ENCODE results near the gene USP24. TPM values are rescaled to one million over a fixed set of nuclear protein-coding genes. Genes with fewer than 3 reads are reported as not detected.
"Not testable (repeated sequence)": the region's sequence is repeated elsewhere in the genome, so short reads cannot be mapped to it uniquely, and the experiment has no call there.

Gene USP24
- polyA plus RNA-seq, 6 donors from 2014 or later = 4.6 to 15.2 (median 8.5) TPM

DNA sequence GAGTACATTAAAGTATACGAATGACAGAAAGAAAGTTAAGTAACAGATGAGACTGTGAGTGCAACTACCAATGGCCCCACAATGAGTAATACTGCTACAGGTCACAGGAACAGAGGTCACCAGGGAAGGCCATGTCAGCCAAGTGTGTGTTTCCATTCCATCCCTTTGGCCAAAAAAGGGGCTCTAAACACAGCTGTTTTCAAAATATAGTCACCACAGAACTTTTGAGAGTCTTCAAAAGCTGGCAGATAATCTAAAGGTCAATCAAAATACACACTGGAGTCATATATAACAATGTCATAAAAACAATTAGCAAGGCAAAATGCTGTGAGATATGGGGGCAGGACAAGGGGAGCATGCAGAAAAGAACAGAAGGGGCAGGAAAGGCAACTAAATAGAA lies 10.2 kb downstream of the USP24 start:
- Mint-ChIP-seq H3K4me1 (peaks cover 43 to 79% (median 47%) of the 10 kb centered on the region in 3 donors), H3K4me3 (peak overlapping the region in 2 of 8 donors; percentile 11 to 16)

DNA sequence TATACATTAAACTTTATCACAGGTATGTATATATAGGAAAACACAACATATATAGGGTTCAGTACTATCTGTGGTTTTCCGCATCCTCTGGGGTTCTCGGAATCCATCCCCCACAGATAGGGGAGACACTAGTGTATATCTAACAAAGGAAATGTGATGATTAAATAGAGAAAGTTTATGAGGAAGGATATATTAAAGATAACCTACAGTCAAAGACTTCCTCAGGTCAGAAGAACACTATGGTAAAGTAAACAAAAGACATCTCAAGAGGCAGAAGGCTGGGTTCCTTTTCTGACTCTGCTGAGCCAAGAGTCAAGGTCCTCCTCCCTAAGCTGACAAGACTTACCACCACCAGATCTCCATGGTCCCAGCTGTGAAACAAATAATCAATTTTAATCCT lies 12.1 kb downstream of the USP24 start:
- DNase-seq = no peak
- ATAC-seq (ENCODE audit: low read depth in 2 of 2) = no peak
- no peaks in the 10 kb centered on the region for H3K27me3 Mint-ChIP-seq
- H3K9me3 Mint-ChIP-seq = peaks cover 0 to 3% (median 0%) of the 10 kb centered on the region in 7 donors
- H3K36me3 Mint-ChIP-seq = peaks cover 16 to 17% of the 10 kb centered on the region in 2 donors
- H3K4me3 Mint-ChIP-seq = peak overlapping the region in 1 of 8 donors; percentile 17
- H3K27ac Mint-ChIP-seq = peak overlapping the region in 4 of 6 donors; percentile 20 to 70 (median 38)
- H3K4me1 Mint-ChIP-seq = peaks cover 39 to 73% (median 45%) of the 10 kb centered on the region in 3 donors

More for the DNA sequence above, 10.2 kb downstream of the USP24 start:
- Mint-ChIP-seq H3K36me3 (peaks cover 9 to 10% of the 10 kb centered on the region in 2 donors), H3K27ac (peak overlapping the region in 3 of 6 donors; percentile 10 to 38 (median 30)), H3K27me3 (no peaks in the 10 kb centered on the region), H3K9me3 (no peaks in the 10 kb centered on the region)
- no peak for ATAC-seq (ENCODE audit: low read depth in 2 of 2)
- DNase-seq = no peak

DNA sequence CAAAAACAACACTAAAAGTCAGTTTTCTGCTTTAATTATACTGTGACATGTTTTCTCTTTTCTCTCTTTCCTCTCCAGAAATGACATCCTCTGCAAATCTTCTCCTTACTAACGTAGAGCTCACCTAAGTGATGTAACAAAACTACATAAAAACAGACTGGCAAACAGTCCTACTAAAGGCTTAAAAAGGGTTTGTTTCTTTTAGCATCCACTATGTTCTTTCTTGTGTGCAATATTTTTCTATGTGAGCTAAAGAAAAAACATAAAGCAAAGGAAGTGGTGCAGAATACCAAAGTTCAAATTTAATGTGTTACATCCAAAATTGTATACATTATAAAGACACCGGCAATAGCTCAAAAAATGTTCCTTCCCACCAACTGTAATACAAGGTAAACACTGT lies 14.5 kb downstream of the USP24 start:
- no peaks in the 10 kb centered on the region for H3K27me3 Mint-ChIP-seq
- H3K9me3 Mint-ChIP-seq = peaks cover 0 to 3% (median 0%) of the 10 kb centered on the region in 7 donors
- DNase-seq = no peak
- ATAC-seq (ENCODE audit: low read depth in 2 of 2) = no peak
- H3K27ac Mint-ChIP-seq = peak overlapping the region in 2 of 6 donors; percentile 29 to 58
- no peak overlapping the region for H3K4me3 Mint-ChIP-seq
- H3K4me1 Mint-ChIP-seq = peaks cover 55 to 78% (median 56%) of the 10 kb centered on the region in 3 donors
- H3K36me3 Mint-ChIP-seq = peaks cover 8 to 11% of the 10 kb centered on the region in 2 donors

DNA sequence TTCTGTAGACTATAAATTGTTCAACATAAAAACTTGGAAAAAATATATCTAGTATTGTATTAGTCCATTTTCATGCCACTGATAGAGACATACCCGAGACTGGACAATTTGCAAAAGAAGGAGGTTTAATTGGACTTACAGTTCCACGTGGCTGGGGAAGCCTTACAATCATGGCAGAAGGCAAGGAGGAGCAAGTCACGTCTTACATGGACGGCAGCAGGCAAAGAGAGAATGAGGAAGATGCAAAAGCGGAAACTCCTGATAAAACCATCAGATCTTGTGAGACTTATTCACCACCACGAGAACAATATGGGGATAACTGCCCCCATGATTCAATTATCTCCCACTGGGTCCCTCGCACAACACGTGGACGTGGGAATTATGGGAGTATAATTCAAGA lies 15.4 kb downstream of the USP24 start:
- H3K27me3 Mint-ChIP-seq; ATAC-seq (ENCODE audit: low read depth in 2 of 2); DNase-seq; H3K9me3 Mint-ChIP-seq: not testable (repeated sequence)
- Mint-ChIP-seq H3K4me3 (peak overlapping the region in 1 of 8 donors; percentile 25), H3K36me3 (peaks cover 8 to 11% of the 10 kb centered on the region in 2 donors), H3K27ac (peak overlapping the region in 4 of 6 donors; percentile 61 to 90 (median 66)), H3K4me1 (peaks cover 59 to 82% (median 61%) of the 10 kb centered on the region in 3 donors)

DNA sequence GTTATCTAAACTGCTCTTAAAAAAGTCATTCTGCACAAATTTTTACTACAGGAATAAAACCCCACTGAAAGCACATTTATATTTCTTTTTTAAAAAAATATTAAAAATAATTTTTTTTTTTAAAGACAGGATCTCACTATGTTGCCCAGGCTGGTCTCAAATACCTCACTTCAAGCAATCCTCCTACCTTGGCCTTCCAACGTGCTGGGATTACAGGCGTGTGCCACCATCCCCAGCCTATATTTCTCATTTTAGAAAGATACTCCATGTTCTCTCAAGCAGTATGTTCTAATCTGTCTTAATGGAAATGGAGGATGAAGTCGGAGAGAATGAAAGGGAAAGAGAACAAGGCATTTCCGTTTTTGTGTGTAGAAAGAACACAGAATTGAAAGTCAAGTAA lies 17.1 kb downstream of the USP24 start:
- Mint-ChIP-seq H3K27me3 (no peaks in the 10 kb centered on the region), H3K27ac (peak overlapping the region in 3 of 6 donors; percentile 71 to 84 (median 81)), H3K4me1 (peaks cover 65 to 82% (median 66%) of the 10 kb centered on the region in 3 donors), H3K36me3 (peaks cover 8 to 11% of the 10 kb centered on the region in 2 donors), H3K9me3 (peaks cover 0 to 3% (median 0%) of the 10 kb centered on the region in 7 donors), H3K4me3 (no peak overlapping the region)
- no peak for DNase-seq
- ATAC-seq (ENCODE audit: low read depth in 2 of 2) = no peak

DNA sequence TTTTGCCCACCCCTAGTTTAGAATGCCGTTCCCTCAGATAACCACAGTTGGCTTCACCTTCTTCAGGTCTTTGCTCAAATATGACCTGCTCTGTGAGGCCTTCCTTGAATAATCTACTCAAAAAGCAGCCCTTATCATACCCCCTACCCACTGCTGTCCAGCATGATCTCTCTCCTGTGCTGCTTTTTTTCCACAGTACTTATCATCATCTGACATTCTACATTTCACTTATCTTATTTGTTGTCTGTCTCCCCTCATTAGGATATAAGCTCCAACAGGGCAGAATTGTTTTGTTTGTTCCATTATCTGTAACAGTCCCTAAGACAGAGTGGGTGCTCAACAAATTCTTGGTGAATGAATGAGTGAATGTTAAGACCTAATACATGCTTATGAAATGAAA lies 18.1 kb downstream of the USP24 start:
- Mint-ChIP-seq H3K4me1 (peaks cover 63 to 74% (median 63%) of the 10 kb centered on the region in 3 donors), H3K27me3 (no peaks in the 10 kb centered on the region), H3K36me3 (peaks cover 7 to 8% of the 10 kb centered on the region in 2 donors), H3K9me3 (peaks cover 0 to 3% (median 0%) of the 10 kb centered on the region in 7 donors), H3K27ac (peak overlapping the region in 5 of 6 donors; percentile 37 to 84 (median 78)), H3K4me3 (no peak overlapping the region)
- DNase-seq (no peak), ATAC-seq (ENCODE audit: low read depth in 2 of 2) (no peak)

- H3K27me3 Mint-ChIP-seq = no peaks in the 10 kb centered on the region
- H3K36me3 Mint-ChIP-seq = peaks cover 7 to 8% of the 10 kb centered on the region in 2 donors
- H3K4me1 Mint-ChIP-seq = peaks cover 63 to 73% (median 63%) of the 10 kb centered on the region in 3 donors
- no peak for ATAC-seq (ENCODE audit: low read depth in 2 of 2)
- peaks cover 0 to 3% (median 0%) of the 10 kb centered on the region in 7 donors for H3K9me3 Mint-ChIP-seq
- peak overlapping the region in 1 of 8 donors; percentile 36 for H3K4me3 Mint-ChIP-seq
- no peak for DNase-seq
- H3K27ac Mint-ChIP-seq = peak overlapping the region; percentile 8 to 91 (median 80)
Observed at GRCh38 chr1:55196433-55197035, 18.6 kb downstream of the USP24 start.

- Mint-ChIP-seq H3K36me3 (peaks cover 7 to 8% of the 10 kb centered on the region in 2 donors), H3K4me1 (peaks cover 57 to 70% (median 65%) of the 10 kb centered on the region in 3 donors), H3K27me3 (no peaks in the 10 kb centered on the region), H3K9me3 (peaks cover 0 to 3% (median 0%) of the 10 kb centered on the region in 7 donors), H3K4me3 (peak overlapping the region in 2 of 8 donors; percentile 20 to 31), H3K27ac (peak overlapping the region; percentile 23 to 91 (median 73))
- ATAC-seq (ENCODE audit: low read depth in 2 of 2) = peak in 1 of 2 donors; percentile 46
- DNase-seq = no peak
Observed at GRCh38 chr1:55195521-55196233, 19.5 kb downstream of the USP24 start.

DNA sequence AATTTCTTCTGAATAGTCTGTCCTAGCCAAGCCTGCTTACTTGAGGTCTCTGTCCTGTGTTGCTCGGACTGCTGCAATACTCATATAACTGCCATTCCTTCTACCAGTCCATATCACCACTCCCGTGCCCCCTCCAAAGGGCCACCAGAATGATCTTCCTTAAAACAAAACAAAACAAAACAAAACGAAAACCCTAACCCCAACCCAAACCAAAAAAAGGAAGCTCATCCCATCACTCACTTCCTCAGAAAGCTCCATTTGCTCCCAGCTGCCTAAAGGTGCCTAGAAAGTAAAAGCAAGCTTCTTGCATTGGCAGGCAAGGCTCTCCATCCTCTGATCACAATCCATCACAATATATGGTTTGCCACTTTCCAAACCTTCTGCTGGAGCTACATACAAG lies 20.3 kb downstream of the USP24 start:
- Mint-ChIP-seq H3K27ac (peak overlapping the region; percentile 5 to 90 (median 69)), H3K36me3 (peaks cover 6 to 7% of the 10 kb centered on the region in 2 donors), H3K4me1 (peaks cover 54 to 68% (median 63%) of the 10 kb centered on the region in 3 donors), H3K9me3 (peaks cover 0 to 3% (median 0%) of the 10 kb centered on the region in 7 donors), H3K4me3 (peak overlapping the region in 4 of 8 donors; percentile 19 to 67 (median 30)), H3K27me3 (no peaks in the 10 kb centered on the region)
- ATAC-seq (ENCODE audit: low read depth in 2 of 2) (peak in 1 of 2 donors; percentile 43), DNase-seq (no peak)

DNA sequence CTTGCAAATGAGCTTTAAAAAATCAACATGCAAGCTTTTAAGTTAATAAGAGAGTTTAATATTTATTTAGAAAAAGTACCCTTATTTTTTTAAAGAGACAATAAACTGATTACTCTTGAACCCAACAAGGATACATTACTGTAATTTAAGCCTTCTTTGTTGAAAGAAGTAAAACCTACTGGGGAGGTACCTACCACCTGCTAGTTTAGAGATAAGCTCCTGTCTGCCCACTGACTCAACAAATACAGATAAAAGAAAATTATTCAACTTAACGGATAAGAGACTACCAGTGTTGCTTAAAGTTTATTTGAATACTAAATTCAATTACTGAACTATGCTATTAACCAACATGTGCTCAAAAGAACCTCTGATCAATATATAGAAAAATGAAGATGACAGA lies 23.1 kb downstream of the USP24 start:
- Mint-ChIP-seq H3K9me3 (no peaks in the 10 kb centered on the region), H3K36me3 (peaks cover 0 to 3% of the 10 kb centered on the region in 2 donors), H3K27ac (peak overlapping the region in 4 of 6 donors; percentile 8 to 69 (median 54)), H3K4me3 (no peak overlapping the region), H3K27me3 (no peaks in the 10 kb centered on the region), H3K4me1 (peaks cover 49 to 70% (median 66%) of the 10 kb centered on the region in 3 donors)
- no peak for DNase-seq
- ATAC-seq (ENCODE audit: low read depth in 2 of 2) = no peak

DNA sequence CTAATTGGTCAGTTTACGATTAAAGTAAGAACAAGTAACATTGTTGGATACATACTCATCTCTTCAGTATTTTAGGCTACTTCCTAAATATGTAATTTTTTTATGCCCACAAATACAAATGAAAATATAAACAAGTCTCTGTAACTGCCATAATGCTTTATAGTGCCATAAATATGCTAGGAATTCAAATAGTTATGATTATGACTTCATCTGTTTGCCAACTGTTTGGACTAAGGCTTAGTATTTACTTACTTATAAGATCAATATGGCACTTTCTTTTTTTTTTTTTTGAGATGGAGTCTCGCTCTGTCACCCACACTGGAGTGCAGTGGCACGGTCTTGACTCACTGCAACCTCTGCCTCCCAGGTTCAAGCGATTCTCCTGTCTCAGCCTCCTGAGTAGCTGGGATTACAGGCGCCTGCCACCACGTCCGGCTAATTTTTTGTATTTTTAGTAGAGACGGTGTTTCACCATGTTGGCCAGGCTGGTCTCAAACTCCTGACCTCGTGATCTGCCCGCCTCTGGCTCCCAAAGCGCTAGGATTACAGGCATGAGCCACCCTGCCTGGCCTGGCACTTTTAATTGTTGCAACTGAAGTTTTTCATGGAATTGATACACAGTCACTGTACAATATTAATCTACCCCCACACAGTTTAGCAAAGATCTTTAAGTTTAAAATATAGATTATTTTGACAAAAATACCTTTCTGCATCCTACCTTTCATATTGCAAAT lies 23.8 kb downstream of the USP24 start:
- Mint-ChIP-seq H3K36me3 (peaks cover 4 to 10% of the 10 kb centered on the region in 2 donors), H3K4me1 (peaks cover 49 to 68% (median 66%) of the 10 kb centered on the region in 3 donors), H3K27ac (peak overlapping the region in 4 of 6 donors; percentile 1 to 78 (median 61))
- not testable (repeated sequence) for H3K27me3 Mint-ChIP-seq; ATAC-seq (ENCODE audit: low read depth in 2 of 2); DNase-seq; H3K4me3 Mint-ChIP-seq; H3K9me3 Mint-ChIP-seq

- H3K36me3 Mint-ChIP-seq = peaks cover 10 to 23% of the 10 kb centered on the region in 2 donors
- no peak overlapping the region for H3K27ac Mint-ChIP-seq
- H3K4me3 Mint-ChIP-seq = no peak overlapping the region
- DNase-seq = no peak
- H3K27me3 Mint-ChIP-seq = no peaks in the 10 kb centered on the region
- peaks cover 48 to 64% (median 62%) of the 10 kb centered on the region in 3 donors for H3K4me1 Mint-ChIP-seq
- H3K9me3 Mint-ChIP-seq = peaks cover 0 to 6% (median 2%) of the 10 kb centered on the region in 7 donors
- no peak for ATAC-seq (ENCODE audit: low read depth in 2 of 2)
Observed at GRCh38 chr1:55190109-55190508, 25.1 kb downstream of the USP24 start.

GRCh38 chr1:55188909-55189308 lies 26.3 kb downstream of the USP24 start:
- H3K27me3 Mint-ChIP-seq = no peaks in the 10 kb centered on the region
- peaks cover 43 to 59% (median 54%) of the 10 kb centered on the region in 3 donors for H3K4me1 Mint-ChIP-seq
- ATAC-seq (ENCODE audit: low read depth in 2 of 2) = no peak
- H3K9me3 Mint-ChIP-seq = peaks cover 6 to 14% (median 9%) of the 10 kb centered on the region in 7 donors
- H3K4me3 Mint-ChIP-seq = no peak overlapping the region
- no peak for DNase-seq
- peaks cover 16 to 35% of the 10 kb centered on the region in 2 donors for H3K36me3 Mint-ChIP-seq
- H3K27ac Mint-ChIP-seq = no peak overlapping the region
